Adrenal gland (tissue), 5 donors: ENCODE measurements around the gene ABCD3.

Source experiments
- CTCF ChIP-seq, 6 experiments: fragments of 450-650 bp in 4 of 6; fragments of 200-600 bp in 2 of 6; sonication (generic) in 1 of 6; IDR thresholded peaks; 1 replicate in 5 of 6; 2 replicates in 1 of 6; pipeline versions ENCODE4 v1.5.1 to v1.8.0; 2016 to 2021; ENCODE audit warnings: antibody characterized with exemption in 6 of 6, mild to moderate bottlenecking in 2 of 6, moderate library complexity in 1 of 6
- POLR2A ChIP-seq, 2 donors: fragments of 450-650 bp; IDR thresholded peaks; one replicate each; pipeline ENCODE4 v1.6.1; 2017; ENCODE audit warnings: antibody characterized with exemption in 2 of 2, mild to moderate bottlenecking in 2 of 2, moderate library complexity in 1 of 2
- donor health status: DM: no; HTN: no; CAD: no.

GRCh38 chr1:94408104-94408830, 9.9 kb upstream of the ABCD3 start:
- TF ChIP-seq CTCF (IDR thresholded peaks at IDR 0.05) (no peak), POLR2A (IDR thresholded peaks at IDR 0.05) (no peak)
